ENCODE data around the gene FGF9.

- TF ChIP-seq EZH2 (IDR thresholded peaks at IDR 0.05; ENCODE audit: low read depth, low read length, severe bottlenecking) (no peak), CREB1 (IDR thresholded peaks at IDR 0.05) (no peak), MAFK (IDR thresholded peaks at IDR 0.05; ENCODE audit: low read depth, low read length) (no peak), ZNF274 (IDR thresholded peaks at IDR 0.05; ENCODE audit: borderline replicate concordance, extremely low read depth, low read length) (no peak), GABPA (IDR thresholded peaks at IDR 0.05; ENCODE audit: borderline replicate concordance, insufficient read depth, low read length) (no peak), RAD21 (IDR thresholded peaks at IDR 0.05 in 1 of 2, conservative IDR thresholded peaks at IDR 0.05 in 1 of 2; ENCODE audit: low read depth in 2 of 2, low read length in 2 of 2) (no peak), SIRT6 (IDR thresholded peaks at IDR 0.05; ENCODE audit: low read length) (no peak), POLR2A (IDR thresholded peaks at IDR 0.05; ENCODE audit: control extremely low read depth in 1 of 2, low read depth in 2 of 2, low read length in 2 of 2) (no peak), BCL11A (IDR thresholded peaks at IDR 0.05; ENCODE audit: low read depth in 2 of 2, low read length in 2 of 2) (no peak), EP300 (IDR thresholded peaks at IDR 0.05; ENCODE audit: borderline replicate concordance in 1 of 2, low read depth in 2 of 2, low read length in 2 of 2) (no peak), TAF1 (IDR thresholded peaks at IDR 0.05; ENCODE audit: low read depth, low read length) (no peak)
- TF ChIP-seq, protein P1, sequence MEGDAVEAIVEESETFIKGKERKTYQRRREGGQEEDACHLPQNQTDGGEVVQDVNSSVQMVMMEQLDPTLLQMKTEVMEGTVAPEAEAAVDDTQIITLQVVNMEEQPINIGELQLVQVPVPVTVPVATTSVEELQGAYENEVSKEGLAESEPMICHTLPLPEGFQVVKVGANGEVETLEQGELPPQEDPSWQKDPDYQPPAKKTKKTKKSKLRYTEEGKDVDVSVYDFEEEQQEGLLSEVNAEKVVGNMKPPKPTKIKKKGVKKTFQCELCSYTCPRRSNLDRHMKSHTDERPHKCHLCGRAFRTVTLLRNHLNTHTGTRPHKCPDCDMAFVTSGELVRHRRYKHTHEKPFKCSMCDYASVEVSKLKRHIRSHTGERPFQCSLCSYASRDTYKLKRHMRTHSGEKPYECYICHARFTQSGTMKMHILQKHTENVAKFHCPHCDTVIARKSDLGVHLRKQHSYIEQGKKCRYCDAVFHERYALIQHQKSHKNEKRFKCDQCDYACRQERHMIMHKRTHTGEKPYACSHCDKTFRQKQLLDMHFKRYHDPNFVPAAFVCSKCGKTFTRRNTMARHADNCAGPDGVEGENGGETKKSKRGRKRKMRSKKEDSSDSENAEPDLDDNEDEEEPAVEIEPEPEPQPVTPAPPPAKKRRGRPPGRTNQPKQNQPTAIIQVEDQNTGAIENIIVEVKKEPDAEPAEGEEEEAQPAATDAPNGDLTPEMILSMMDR (IDR thresholded peaks at IDR 0.05; ENCODE audit: control extremely low read depth in 1 of 3, insufficient read depth in 1 of 3, low read depth in 1 of 3, low read length in 3 of 3): no peak
Observed at GRCh38 chr13:21694831-21695230, 24.0 kb downstream of the FGF9 start.

Data from H1 (cell line).